Bronchial epithelial cell (primary cell): ENCODE results near the gene HMCN2. TPM values are rescaled to one million over a fixed set of nuclear protein-coding genes. Genes with fewer than 3 reads are reported as not detected.

Source experiments
- DNase-seq: peaks from one replicate; pipeline ENCODE4 v3.0.0-alpha.2; 2010; ENCODE audit warnings: low read depth
- FAIRE-seq: peaks from 2 replicates; lab custom pipeline; 2011; peaks lifted over from hg19 to GRCh38; lab: Jason Lieb, UNC
- H3K27me3 ChIP-seq: 2 replicates; pipeline ENCODE4 v1.5.1; 2011; ENCODE audit warnings: low read length; ENCODE audit not compliant: control insufficient read depth, insufficient read depth
- H3K36me3 ChIP-seq: 2 replicates; pipeline ENCODE4 v1.5.1; 2011; ENCODE audit warnings: low read length; ENCODE audit not compliant: control insufficient read depth, insufficient read depth
- H3K4me3 ChIP-seq: 2 replicates; pipeline ENCODE4 v1.5.1; 2011; ENCODE audit warnings: mild to moderate bottlenecking, low read depth, low read length, control low read depth
- CTCF ChIP-seq: IDR thresholded peaks from 2 replicates; pipeline ENCODE4 v1.5.1; 2011; ENCODE audit warnings: mild to moderate bottlenecking, moderate library complexity, low read length, control low read depth, inconsistent platforms; ENCODE audit not compliant: insufficient read depth, severe bottlenecking
- total RNA-seq: library from RNA; depleted of rRNA; stranded (reverse); fragments of >200 nt; gene quantifications from 2 replicates; pipeline ENCODE4 v1.2.1, GENCODE V29; 2014

HMCN2 gene
- total RNA-seq, 1 donor from 2014 or later = under 0.01 TPM

GRCh38 chr9:130284690-130285089, 19.1 kb downstream of the HMCN2 start:
- DNase-seq (no peak), FAIRE-seq (no peak)
- H3K4me3 ChIP-seq = no peak overlapping the region
- no peaks in the 10 kb centered on the region for H3K36me3 ChIP-seq
- H3K27me3 ChIP-seq = peaks cover 7% of the 10 kb centered on the region
- TF ChIP-seq CTCF = no peak

- DNase-seq (no peak), FAIRE-seq (no peak)
- TF ChIP-seq CTCF = no peak
- H3K4me3 ChIP-seq = no peak overlapping the region
- peaks cover 9% of the 10 kb centered on the region for H3K27me3 ChIP-seq
- no peaks in the 10 kb centered on the region for H3K36me3 ChIP-seq
Measured at GRCh38 chr9:130285271-130285670, 19.7 kb downstream of the HMCN2 start.

- no peak for TF ChIP-seq CTCF
- no peaks in the 10 kb centered on the region for H3K36me3 ChIP-seq
- no peak overlapping the region for H3K4me3 ChIP-seq
- peaks cover 9% of the 10 kb centered on the region for H3K27me3 ChIP-seq
- FAIRE-seq = no peak
- DNase-seq = no peak
Measured at GRCh38 chr9:130286072-130286770, 20.7 kb downstream of the HMCN2 start.

- Histone ChIP-seq H3K36me3 (no peaks in the 10 kb centered on the region), H3K4me3 (no peak overlapping the region), H3K27me3 (peaks cover 9% of the 10 kb centered on the region)
- FAIRE-seq (no peak), DNase-seq (no peak)
- TF ChIP-seq CTCF = no peak
Measured at GRCh38 chr9:130286781-130287428, 21.3 kb downstream of the HMCN2 start.

GRCh38 chr9:130287736-130288135, 22.2 kb downstream of the HMCN2 start:
- FAIRE-seq (no peak), DNase-seq (no peak)
- Histone ChIP-seq H3K4me3 (no peak overlapping the region), H3K36me3 (no peaks in the 10 kb centered on the region), H3K27me3 (peaks cover 9% of the 10 kb centered on the region)
- no peak for TF ChIP-seq CTCF

GRCh38 chr9:130288393-130288792, 22.8 kb downstream of the HMCN2 start:
- peaks cover 9% of the 10 kb centered on the region for H3K27me3 ChIP-seq
- no peak for FAIRE-seq

More at GRCh38 chr9:130288393-130288792, 22.8 kb downstream of the HMCN2 start:
- H3K36me3 ChIP-seq = no peaks in the 10 kb centered on the region
- TF ChIP-seq CTCF = no peak
- no peak overlapping the region for H3K4me3 ChIP-seq
- no peak for DNase-seq
